MM.1S (cell line): ENCODE results near the gene CDCA5.

Source experiments
- DNase-seq: peaks from one replicate; pipeline ENCODE4 v3.0.0-alpha.2; 2015
- H2AFZ ChIP-seq: fragments of 300-600 bp; sonication (generic); 2 replicates; pipeline ENCODE4 v1.6.0; 2016; ENCODE audit warnings: antibody characterized with exemption, low read length
- H3F3A ChIP-seq: fragments of 300-600 bp; sonication (generic); 2 replicates; pipeline ENCODE4 v1.6.1; 2016; ENCODE audit warnings: mild to moderate bottlenecking, antibody characterized with exemption, low read length, moderate library complexity, mixed read lengths; ENCODE audit not compliant: insufficient read depth
- H3K27ac ChIP-seq: fragments of 300-600 bp; sonication (generic); 2 replicates; pipeline ENCODE4 v1.5.1; 2016; ENCODE audit warnings: mild to moderate bottlenecking, low read length
- H3K27me3 ChIP-seq: fragments of 300-600 bp; sonication (generic); replicated peaks from 2 replicates; pipeline ENCODE4 v1.6.0; 2016; ENCODE audit warnings: low read length; ENCODE audit not compliant: insufficient read depth
- H3K36me3 ChIP-seq: fragments of 300-600 bp; sonication (generic); replicated peaks from 2 replicates; pipeline ENCODE4 v1.6.1; 2016; ENCODE audit warnings: mild to moderate bottlenecking, low read length, mixed read lengths; ENCODE audit not compliant: insufficient read depth
- H3K4me1 ChIP-seq: fragments of 300-600 bp; sonication (generic); 2 replicates; pipeline ENCODE4 v1.6.1; 2016; ENCODE audit warnings: low read length, mixed read lengths
- H3K4me2 ChIP-seq: fragments of 300-600 bp; sonication (generic); 2 replicates; pipeline ENCODE4 v1.6.0; 2016; ENCODE audit warnings: low read depth, low read length
- H3K4me3 ChIP-seq: fragments of 300-600 bp; sonication (generic); 2 replicates; pipeline ENCODE4 v1.5.1; 2016; ENCODE audit warnings: low read length, mixed read lengths
- H3K79me2 ChIP-seq: fragments of 300-600 bp; sonication (generic); 2 replicates; pipeline ENCODE4 v1.6.1; 2016; ENCODE audit warnings: mixed run types, low read length, mixed read lengths
- H3K9ac ChIP-seq: fragments of 300-600 bp; sonication (generic); 2 replicates; pipeline ENCODE4 v1.6.1; 2016; ENCODE audit warnings: low read length, mixed read lengths
- H3K9me2 ChIP-seq: fragments of 300-600 bp; sonication (generic); replicated peaks from 2 replicates; pipeline ENCODE4 v1.6.1; 2016; ENCODE audit warnings: mild to moderate bottlenecking, low read length, mixed read lengths; ENCODE audit not compliant: insufficient read depth
- H3K9me3 ChIP-seq: fragments of 300-600 bp; sonication (generic); replicated peaks from 2 replicates; pipeline ENCODE4 v1.6.1; 2016; ENCODE audit warnings: mild to moderate bottlenecking, low read length, mixed read lengths; ENCODE audit not compliant: insufficient read depth
- H4K20me1 ChIP-seq: fragments of 300-600 bp; sonication (generic); 2 replicates; pipeline ENCODE4 v1.6.1; 2016; ENCODE audit warnings: mild to moderate bottlenecking, low read length, moderate library complexity, mixed read lengths; ENCODE audit not compliant: insufficient read depth
- CTCF ChIP-seq: fragments of 300-600 bp; sonication (generic); IDR thresholded peaks from 2 replicates; pipeline ENCODE4 v1.5.1; 2016; ENCODE audit warnings: antibody characterized with exemption, low read length, mixed read lengths
- EZH2 ChIP-seq: fragments of 300-600 bp; sonication (generic); optimal IDR thresholded peaks from 2 replicates; pipeline ENCODE3; 2017; ENCODE audit warnings: low read depth, mild to moderate bottlenecking, antibody characterized with exemption, low read length, mixed read lengths
- EZH2phosphoT487 ChIP-seq: fragments of 300-600 bp; sonication (generic); IDR thresholded peaks from 2 replicates; pipeline ENCODE4 v1.6.1; 2018; ENCODE audit warnings: antibody characterized with exemption, low read length

The CDCA5 gene

GRCh38 chr11:65045728-65046127 lies 38.1 kb downstream of the CDCA5 start:
- no peak for TF ChIP-seq EZH2
- TF ChIP-seq EZH2phosphoT487: no peak
- TF ChIP-seq CTCF: no peak
- Histone ChIP-seq H3K36me3 (no peaks in the 10 kb centered on the region), H3K9me3 (no peaks in the 10 kb centered on the region), H3K79me2 (peaks cover 42% of the 10 kb centered on the region), H2AFZ (no peak overlapping the region), H4K20me1 (no peaks in the 10 kb centered on the region), H3K9me2 (no peaks in the 10 kb centered on the region), H3K27ac (no peak overlapping the region), H3K9ac (no peak overlapping the region), H3F3A (peaks cover 6% of the 10 kb centered on the region), H3K4me3 (no peak overlapping the region), H3K4me1 (peaks cover 8% of the 10 kb centered on the region; the same call in 1 of the 2 replicates), H3K4me2 (no peak overlapping the region), H3K27me3 (no peaks in the 10 kb centered on the region)
- DNase-seq: no peak

GRCh38 chr11:65045061-65045460 lies 38.8 kb downstream of the CDCA5 start:
- Histone ChIP-seq H3K9me3 (no peaks in the 10 kb centered on the region), H3F3A (peaks cover 11% of the 10 kb centered on the region), H2AFZ (no peak overlapping the region), H3K36me3 (no peaks in the 10 kb centered on the region), H3K4me2 (no peak overlapping the region), H4K20me1 (no peaks in the 10 kb centered on the region), H3K4me3 (no peak overlapping the region), H3K4me1 (peaks cover 10% of the 10 kb centered on the region), H3K9me2 (no peaks in the 10 kb centered on the region), H3K79me2 (peaks cover 42% of the 10 kb centered on the region), H3K27ac (no peak overlapping the region), H3K9ac (no peak overlapping the region), H3K27me3 (no peaks in the 10 kb centered on the region)
- no peak for TF ChIP-seq EZH2phosphoT487
- no peak for DNase-seq

- Histone ChIP-seq H4K20me1 (no peaks in the 10 kb centered on the region), H2AFZ (no peak overlapping the region), H3K9me3 (no peaks in the 10 kb centered on the region), H3K79me2 (peaks cover 42% of the 10 kb centered on the region), H3K9me2 (no peaks in the 10 kb centered on the region), H3F3A (peaks cover 12% of the 10 kb centered on the region), H3K4me2 (no peak overlapping the region), H3K4me1 (peaks cover 13% of the 10 kb centered on the region), H3K9ac (no peak overlapping the region), H3K27me3 (no peaks in the 10 kb centered on the region), H3K36me3 (no peaks in the 10 kb centered on the region), H3K4me3 (no peak overlapping the region), H3K27ac (no peak overlapping the region)
- DNase-seq: no peak
- TF ChIP-seq CTCF: no peak
- TF ChIP-seq EZH2phosphoT487: no peak
- no peak for TF ChIP-seq EZH2
These were observed 39.8 kb downstream of the CDCA5 start for GRCh38 chr11:65043881-65044501.

GRCh38 chr11:65042891-65043290 lies 40.9 kb downstream of the CDCA5 start:
- Histone ChIP-seq H2AFZ (no peak overlapping the region), H3K36me3 (no peaks in the 10 kb centered on the region), H3K9ac (no peak overlapping the region), H3K27me3 (no peaks in the 10 kb centered on the region), H3K9me3 (no peaks in the 10 kb centered on the region), H3K4me1 (peaks cover 13% of the 10 kb centered on the region), H3K9me2 (no peaks in the 10 kb centered on the region), H3F3A (peaks cover 12% of the 10 kb centered on the region), H3K79me2 (peaks cover 42% of the 10 kb centered on the region), H3K27ac (no peak overlapping the region), H3K4me2 (no peak overlapping the region), H4K20me1 (no peaks in the 10 kb centered on the region), H3K4me3 (0 out of 2 replicates have a peak overlapping the region, but pooled peaks have one; percentile 76)
- no peak for TF ChIP-seq CTCF
- no peak for TF ChIP-seq EZH2phosphoT487
- DNase-seq: no peak
